ENCODE results near the gene SNAPC1.

Gene SNAPC1

DNA sequence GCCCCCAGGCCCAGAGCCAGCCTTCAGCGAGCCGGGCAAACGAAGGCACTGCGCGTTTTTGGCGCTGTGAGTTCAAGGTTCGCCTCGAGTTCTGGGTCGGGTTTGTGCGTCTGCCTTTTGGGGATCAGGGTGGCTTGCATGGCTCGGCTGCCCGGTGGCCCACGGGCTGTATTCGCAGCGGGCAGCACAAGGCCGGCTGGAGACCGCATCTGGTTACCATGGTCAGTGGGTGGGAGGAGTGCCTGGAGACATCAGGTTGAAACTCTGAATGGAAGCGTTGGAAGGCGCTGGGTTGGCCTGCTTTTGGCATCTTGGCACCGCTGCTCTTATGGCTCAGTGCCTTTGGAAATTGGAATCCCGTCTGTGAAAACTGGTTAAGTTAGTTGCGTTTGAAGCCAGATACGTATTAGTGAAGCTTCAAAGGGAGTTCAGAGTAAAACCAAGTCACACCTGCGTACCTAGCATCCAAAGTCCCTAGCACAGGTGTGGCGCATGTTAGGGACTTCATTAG, 50.9 kb downstream of the SNAPC1 start:
- no peak for DNase-seq

DNA sequence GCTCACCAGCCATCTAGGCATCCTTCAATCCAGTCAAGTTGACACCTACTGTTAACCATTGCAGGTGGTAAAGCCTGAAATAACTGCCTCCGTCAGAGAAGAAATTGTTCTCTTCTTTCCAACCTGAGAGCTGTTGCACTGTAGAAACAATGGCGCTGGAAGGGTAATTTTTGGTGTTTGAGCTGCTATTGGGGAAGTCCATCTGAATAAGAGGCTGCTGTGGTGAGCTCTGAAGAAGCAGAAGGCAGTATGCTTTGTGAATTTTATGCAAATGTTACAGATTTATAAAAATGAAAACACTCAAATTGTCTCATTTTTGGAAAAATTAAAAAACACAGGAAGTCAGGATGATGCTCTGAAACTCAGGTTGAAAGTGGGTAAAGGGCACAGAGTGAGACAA, 60.2 kb downstream of the SNAPC1 start:
- no peak for DNase-seq

DNA sequence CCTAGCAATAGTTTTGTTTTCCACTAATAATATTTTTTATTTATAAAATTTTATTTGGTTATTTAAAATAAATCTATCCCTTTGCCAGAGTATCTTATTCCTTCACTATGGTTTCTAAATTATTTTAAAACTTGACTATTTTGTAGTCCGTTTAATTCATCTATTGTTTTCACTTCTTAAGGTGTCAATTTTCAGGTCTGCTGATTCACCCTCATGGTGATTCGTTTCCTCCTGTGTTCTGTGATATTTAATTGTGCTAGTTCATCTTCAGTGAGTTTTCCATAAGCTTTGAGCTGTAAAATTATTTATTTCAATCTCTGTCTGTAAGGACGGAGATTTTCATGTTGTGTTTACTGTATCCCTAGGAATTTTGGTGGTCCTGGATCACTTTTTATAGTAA, 70.6 kb downstream of the SNAPC1 start:
- no peak for DNase-seq

GRCh38 chr14:61836184-61836583, 74.0 kb downstream of the SNAPC1 start:
- no peak for DNase-seq

- no peak for DNase-seq
Observed at GRCh38 chr14:61836807-61837206, 74.6 kb downstream of the SNAPC1 start.

GRCh38 chr14:61837336-61838229, 75.4 kb downstream of the SNAPC1 start:
- peak; percentile 49 to 92 for DNase-seq

DNA sequence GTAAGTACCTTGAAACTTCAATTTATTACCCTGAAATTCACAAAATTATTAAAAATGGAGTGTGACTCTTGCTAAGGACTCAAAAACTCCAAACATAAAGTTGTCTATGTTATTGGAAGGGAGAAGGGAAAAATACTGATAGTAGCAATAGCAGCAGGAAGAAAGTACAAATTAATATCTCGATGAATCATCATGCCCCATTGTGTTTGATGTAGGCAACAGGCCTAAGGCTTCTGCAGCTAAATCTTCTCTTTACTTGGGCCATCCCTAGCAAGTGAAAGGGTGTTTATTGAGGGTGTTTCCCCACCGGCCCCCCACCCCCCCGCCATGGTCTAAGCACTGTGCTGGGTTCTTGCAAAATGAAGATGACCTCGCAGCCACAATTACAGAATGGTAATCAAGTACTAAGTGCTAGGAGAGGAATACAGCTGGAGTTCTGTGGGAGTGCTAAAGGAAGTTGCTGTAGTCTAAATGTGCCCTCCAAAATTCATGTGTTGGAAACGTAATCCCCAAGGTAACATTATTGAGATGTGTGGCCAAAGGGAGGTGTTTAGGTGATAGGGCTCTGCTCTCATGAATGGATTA, 76.5 kb downstream of the SNAPC1 start:
- no peak for DNase-seq

- DNase-seq = no peak
Observed at GRCh38 chr14:61839507-61839906, 77.3 kb downstream of the SNAPC1 start.

- DNase-seq = no peak
Observed at GRCh38 chr14:61841145-61841544, 78.9 kb downstream of the SNAPC1 start.
